HepG2 (cell line): ENCODE measurements around the gene AP3B1. TPM values are rescaled to one million over a fixed set of nuclear protein-coding genes. Genes with fewer than 3 reads are reported as not detected.
A peak's percentile ranks its signal among the peaks of the same experiment; 100 is the strongest.

ENCODE experiments used
- ATF2 ChIP-seq: sonication (generic); formaldehyde crosslinking; IDR thresholded peaks from 2 replicates; pipeline ENCODE4 v1.4.0; 2020; ENCODE audit warnings: missing genetic modification reagents
- DR1 ChIP-seq: sonication (generic); formaldehyde crosslinking; IDR thresholded peaks from 2 replicates; pipeline ENCODE4 v1.8.0; 2021; ENCODE audit warnings: mild to moderate bottlenecking, missing genetic modification reagents, inconsistent platforms
- GMEB2 ChIP-seq: IDR thresholded peaks from 2 replicates; pipeline ENCODE4 v1.6.1; 2016; ENCODE audit warnings: missing biosample characterization, missing genetic modification reagents, low read depth
- GTF3A ChIP-seq: sonication (generic); formaldehyde crosslinking; conservative IDR thresholded peaks from 2 replicates; pipeline ENCODE4 v1.4.0; 2020; ENCODE audit warnings: mild to moderate bottlenecking, missing genetic modification reagents
- IKZF1 ChIP-seq: fragments of 450-650 bp; IDR thresholded peaks from 2 replicates; pipeline ENCODE4 v1.7.1; 2016
- KDM3A ChIP-seq: IDR thresholded peaks from 2 replicates; pipeline ENCODE4 v1.6.1; 2018; ENCODE audit warnings: low read depth, missing compliant biosample characterization
- PHF21A ChIP-seq: sonication (generic); formaldehyde crosslinking; IDR thresholded peaks from 2 replicates; pipeline ENCODE4 v1.5.0; 2020; ENCODE audit warnings: mild to moderate bottlenecking, missing genetic modification reagents
- SOX5 ChIP-seq: IDR thresholded peaks from 2 replicates; pipeline ENCODE4 v1.6.1; 2016; ENCODE audit warnings: borderline replicate concordance
- STAT5B ChIP-seq: sonication (generic); formaldehyde crosslinking; IDR thresholded peaks from 2 replicates; pipeline ENCODE4 v1.4.0; 2020; ENCODE audit warnings: missing genetic modification reagents
- ZNF138 ChIP-seq: sonication (generic); formaldehyde crosslinking; IDR thresholded peaks from 2 replicates; pipeline ENCODE4 v1.5.0; 2020; ENCODE audit warnings: mild to moderate bottlenecking, low read depth, missing genetic modification reagents
- ZNF331 ChIP-seq: sonication (generic); formaldehyde crosslinking; IDR thresholded peaks from 2 replicates; pipeline ENCODE4 v1.4.0; 2020; ENCODE audit warnings: missing genetic modification reagents
- ZNF333 ChIP-seq: sonication (generic); formaldehyde crosslinking; IDR thresholded peaks from 2 replicates; pipeline ENCODE4 v1.4.0; 2020; ENCODE audit warnings: mild to moderate bottlenecking, missing genetic modification reagents, borderline replicate concordance
- ZNF350 ChIP-seq: sonication (generic); formaldehyde crosslinking; IDR thresholded peaks from 2 replicates; pipeline ENCODE4 v1.4.0; 2020; ENCODE audit warnings: mild to moderate bottlenecking, low read depth, missing genetic modification reagents, borderline replicate concordance
- ZNF567 ChIP-seq: sonication (generic); formaldehyde crosslinking; IDR thresholded peaks from 2 replicates; pipeline ENCODE4 v1.8.1; 2023; ENCODE audit warnings: mild to moderate bottlenecking, missing genetic modification reagents, borderline replicate concordance
- ZNF687 ChIP-seq: sonication (generic); formaldehyde crosslinking; IDR thresholded peaks from 2 replicates; pipeline ENCODE4 v1.5.1; 2020; ENCODE audit warnings: mild to moderate bottlenecking, missing genetic modification reagents, moderate library complexity
- ZNF841 ChIP-seq: sonication (generic); formaldehyde crosslinking; IDR thresholded peaks from 2 replicates; pipeline ENCODE4 v1.8.1; 2023; ENCODE audit warnings: missing genetic modification reagents, borderline replicate concordance
- polyA plus RNA-seq, 8 experiments: library from polyadenylated mRNA; depleted of rRNA in 3 of 8; stranded (reverse) in 7 of 8; unstranded in 1 of 8; fragments of >200 nt; fragmentation: Illumina TruSeq in 4 of 8; extraction: Trizol in 4 of 8; gene quantifications; 2 replicates each; pipeline versions ENCODE4 v1.2.1 to v1.2.3, GENCODE V29; 2011 to 2016; ENCODE audit warnings: low read depth in 4 of 8, missing spikeins in 1 of 8, mixed read lengths in 1 of 8; ENCODE audit not compliant: insufficient read depth in 1 of 8
- total RNA-seq, 5 experiments: library from RNA; depleted of rRNA; stranded (reverse); fragments of >200 nt; fragmentation: Illumina TruSeq; extraction: Trizol; gene quantifications; 2 replicates each; pipeline ENCODE4 v1.2.3, GENCODE V29; 2016; ENCODE audit warnings: low read depth in 1 of 5
- TF ChIP-seq, protein P1 (sequence below): sonication (generic); formaldehyde crosslinking; IDR thresholded peaks from 2 replicates; pipeline ENCODE4 v1.5.1; 2020; ENCODE audit warnings: mild to moderate bottlenecking, missing genetic modification reagents
- TF ChIP-seq, protein P2 (sequence below): sonication (generic); formaldehyde crosslinking; IDR thresholded peaks from 2 replicates; pipeline ENCODE4 v1.8.0; 2022; ENCODE audit warnings: mild to moderate bottlenecking, missing genetic modification reagents, moderate library complexity

The AP3B1 gene
- total and polyA plus RNA-seq, 2 of the 13 experiments (the other 11 are each of a cell fraction or from before 2014, with no cell fraction given): 37.7 to 51.2 TPM

GRCh38 chr5:78294248-78295034, at the start of gene AP3B1 (continued):
- TF ChIP-seq, protein P1, sequence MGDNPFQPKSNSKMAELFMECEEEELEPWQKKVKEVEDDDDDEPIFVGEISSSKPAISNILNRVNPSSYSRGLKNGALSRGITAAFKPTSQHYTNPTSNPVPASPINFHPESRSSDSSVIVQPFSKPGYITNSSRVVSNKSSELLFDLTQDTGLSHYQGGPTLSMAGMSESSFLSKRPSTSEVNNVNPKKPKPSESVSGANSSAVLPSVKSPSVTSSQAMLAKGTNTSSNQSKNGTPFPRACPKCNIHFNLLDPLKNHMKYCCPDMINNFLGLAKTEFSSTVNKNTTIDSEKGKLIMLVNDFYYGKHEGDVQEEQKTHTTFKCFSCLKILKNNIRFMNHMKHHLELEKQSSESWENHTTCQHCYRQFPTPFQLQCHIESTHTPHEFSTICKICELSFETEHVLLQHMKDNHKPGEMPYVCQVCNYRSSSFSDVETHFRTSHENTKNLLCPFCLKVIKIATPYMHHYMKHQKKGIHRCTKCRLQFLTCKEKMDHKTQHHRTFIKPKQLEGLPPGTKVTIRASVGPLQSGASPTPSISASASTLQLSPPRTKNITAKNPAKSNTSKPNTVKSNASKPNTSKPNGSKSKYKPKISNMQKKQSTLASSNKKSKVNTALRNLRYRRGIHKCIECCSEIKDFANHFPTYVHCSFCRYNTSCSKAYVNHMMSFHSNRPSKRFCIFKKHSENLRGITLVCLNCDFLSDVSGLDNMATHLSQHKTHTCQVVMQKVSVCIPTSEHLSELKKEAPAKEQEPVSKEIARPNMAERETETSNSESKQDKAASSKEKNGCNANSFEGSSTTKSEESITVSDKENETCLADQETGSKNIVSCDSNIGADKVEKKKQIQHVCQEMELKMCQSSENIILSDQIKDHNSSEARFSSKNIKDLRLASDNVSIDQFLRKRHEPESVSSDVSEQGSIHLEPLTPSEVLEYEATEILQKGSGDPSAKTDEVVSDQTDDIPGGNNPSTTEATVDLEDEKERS: 0 out of 2 replicates have a peak, but pooled peaks have one; percentile 4
- TF ChIP-seq STAT5B (CRISPR knock-in tag) (0 out of 2 replicates have a peak, but pooled peaks have one; percentile 9), ZNF138 (peak; percentile 59), PHF21A (CRISPR knock-in tag) (peak; percentile 86; the same call in 1 of the 2 replicates), ZNF350 (CRISPR knock-in tag) (peak; percentile 90), GMEB2 (0 out of 2 replicates have a peak, but pooled peaks have one; percentile 47), IKZF1 (no peak), DR1 (CRISPR knock-in tag) (peak; percentile 74), ZNF567 (peak; percentile 79; the same call in 1 of the 2 replicates), ATF2 (peak; percentile 73), KDM3A (CRISPR knock-in tag) (0 out of 2 replicates have a peak, but pooled peaks have one; percentile 56), GTF3A (no peak), ZNF687 (peak; percentile 92), ZNF841 (CRISPR knock-in tag) (0 out of 2 replicates have a peak, but pooled peaks have one; percentile 37), ZNF333 (peak; percentile 88), SOX5 (CRISPR knock-in tag) (no peak), ZNF331 (CRISPR knock-in tag) (peak; percentile 81)
- TF ChIP-seq, protein P2, sequence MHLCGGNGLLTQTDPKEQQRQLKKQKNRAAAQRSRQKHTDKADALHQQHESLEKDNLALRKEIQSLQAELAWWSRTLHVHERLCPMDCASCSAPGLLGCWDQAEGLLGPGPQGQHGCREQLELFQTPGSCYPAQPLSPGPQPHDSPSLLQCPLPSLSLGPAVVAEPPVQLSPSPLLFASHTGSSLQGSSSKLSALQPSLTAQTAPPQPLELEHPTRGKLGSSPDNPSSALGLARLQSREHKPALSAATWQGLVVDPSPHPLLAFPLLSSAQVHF: no peak
